Adipose tissue (tissue), 3 donors: ENCODE results near the gene VPS13C. TPM values are rescaled to one million over a fixed set of nuclear protein-coding genes. Genes with fewer than 3 reads are reported as not detected.

ENCODE experiments used
- H3K27ac ChIP-seq: one replicate; pipeline ENCODE4 v1.5.1; 2013; ENCODE audit warnings: low read depth, low read length
- WGBS, 3 donors: extraction: QIAGEN DNeasy Blood & Tissue Kit; methylation state at CpG; one replicate each; pipeline ENCODE4 v1.1.7; 2013; 5-methylcytosine and 5-hydroxymethylcytosine counted together
- polyA plus RNA-seq, 3 donors: library from polyadenylated mRNA; stranded (reverse); fragments of 200-250 nt; gene quantifications; one replicate each; pipeline ENCODE4 v1.2.3, GENCODE V29; 2013
- donor health status: healthy with polysubstance abuse.
- donor health status: Bipolar disorder and iron deficiency.
- donor health status: healthy.

VPS13C gene
- polyA plus RNA-seq, 3 donors = 8.1 to 11.0 (median 11.0) TPM

DNA sequence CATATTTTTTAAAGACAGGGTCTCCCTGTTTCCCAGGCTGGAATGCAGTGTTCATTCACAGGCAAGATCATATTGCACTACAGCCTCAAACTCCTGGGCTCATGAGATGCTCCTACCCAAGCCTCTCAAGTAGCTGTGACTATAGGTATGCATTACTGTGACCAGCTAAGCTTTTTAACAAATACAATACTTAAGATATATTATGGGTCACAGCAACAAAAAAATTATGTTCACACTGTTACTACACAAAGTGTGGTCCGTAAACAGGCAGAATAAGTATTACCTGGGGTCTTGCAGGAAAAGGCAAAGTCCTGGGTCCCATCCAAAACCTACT lies 152.5 kb downstream of the VPS13C start:
- H3K27ac ChIP-seq = no peak overlapping the region
- WGBS, 3 donors = 96 to 100% (median 98%) methylated on average over 1 of the region's 1 CpG

DNA sequence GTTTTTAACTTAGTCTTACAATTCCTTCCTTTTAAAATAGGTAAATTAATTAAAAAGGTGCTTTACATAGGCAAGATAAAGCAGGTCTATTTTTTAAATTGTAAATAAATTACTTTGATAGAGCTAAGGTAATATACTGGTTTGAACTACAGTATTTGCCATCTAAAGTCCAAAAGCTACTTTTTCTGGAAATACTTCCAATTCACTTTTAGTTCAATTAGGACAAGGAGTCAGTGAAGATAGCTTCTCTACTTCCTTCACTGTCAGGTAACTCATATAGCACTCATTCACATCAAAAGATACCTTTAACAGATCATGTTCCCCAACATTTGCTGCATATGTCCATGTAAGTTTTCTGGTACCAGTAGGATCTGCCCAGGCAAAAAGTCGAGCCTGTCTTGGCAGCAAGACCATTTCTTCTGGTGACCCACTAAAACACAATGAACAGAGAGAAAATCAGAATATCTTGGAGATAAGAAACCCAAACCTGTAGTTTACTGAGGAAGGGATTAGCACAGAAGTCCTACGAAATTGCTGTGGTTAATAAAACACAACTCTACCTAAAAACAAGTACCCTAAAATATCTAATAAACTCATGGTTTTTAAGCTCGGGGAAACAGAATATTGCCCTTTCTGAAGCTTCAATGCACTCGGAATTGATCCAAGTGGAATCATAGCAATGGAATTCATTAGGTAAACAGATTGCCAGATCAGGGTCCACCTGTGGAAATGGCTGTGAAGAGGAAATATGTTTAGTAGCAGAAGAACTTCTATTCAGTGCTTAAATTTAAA lies 153.1 kb downstream of the VPS13C start:
- 49 to 89% (median 83%) methylated on average over 4 of the region's 4 CpGs for whole genome bisulfite sequencing, 3 donors
- no peak overlapping the region for H3K27ac ChIP-seq

DNA sequence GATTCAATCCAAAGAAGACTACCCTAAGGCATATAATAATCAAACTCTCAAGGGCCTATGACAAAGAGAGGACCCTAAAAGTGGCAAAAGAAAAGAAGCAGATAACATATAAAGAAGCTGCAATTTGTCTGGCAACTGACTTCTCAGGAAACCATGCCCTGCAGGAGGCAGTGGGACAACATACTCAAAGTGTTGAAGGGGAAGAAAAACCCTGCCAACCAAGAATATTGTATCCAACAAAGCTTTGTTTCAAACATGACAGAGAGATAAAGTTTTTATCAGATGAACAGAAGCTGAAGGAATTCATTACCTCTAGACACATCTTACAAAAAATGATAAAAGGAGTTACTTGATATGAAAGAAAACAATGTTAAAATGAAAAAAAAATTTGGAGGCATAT lies 167.1 kb downstream of the VPS13C start:
- H3K27ac ChIP-seq = no peak overlapping the region

GRCh38 chr15:61892140-61892539 lies 168.1 kb downstream of the VPS13C start:
- WGBS, 3 donors = 81 to 85% (median 83%) methylated on average over 1 of the region's 1 CpG
- no peak overlapping the region for H3K27ac ChIP-seq

- H3K27ac ChIP-seq = no peak overlapping the region
- WGBS, 3 donors = 83 to 91% (median 89%) methylated on average over 2 of the region's 2 CpGs
These were observed 170.1 kb downstream of the VPS13C start for GRCh38 chr15:61890106-61890505.

- WGBS, 3 donors = 86 to 92% (median 91%) methylated on average over 3 of the region's 3 CpGs
- H3K27ac ChIP-seq = no peak overlapping the region
These were observed 170.5 kb downstream of the VPS13C start for GRCh38 chr15:61889706-61890105.

DNA sequence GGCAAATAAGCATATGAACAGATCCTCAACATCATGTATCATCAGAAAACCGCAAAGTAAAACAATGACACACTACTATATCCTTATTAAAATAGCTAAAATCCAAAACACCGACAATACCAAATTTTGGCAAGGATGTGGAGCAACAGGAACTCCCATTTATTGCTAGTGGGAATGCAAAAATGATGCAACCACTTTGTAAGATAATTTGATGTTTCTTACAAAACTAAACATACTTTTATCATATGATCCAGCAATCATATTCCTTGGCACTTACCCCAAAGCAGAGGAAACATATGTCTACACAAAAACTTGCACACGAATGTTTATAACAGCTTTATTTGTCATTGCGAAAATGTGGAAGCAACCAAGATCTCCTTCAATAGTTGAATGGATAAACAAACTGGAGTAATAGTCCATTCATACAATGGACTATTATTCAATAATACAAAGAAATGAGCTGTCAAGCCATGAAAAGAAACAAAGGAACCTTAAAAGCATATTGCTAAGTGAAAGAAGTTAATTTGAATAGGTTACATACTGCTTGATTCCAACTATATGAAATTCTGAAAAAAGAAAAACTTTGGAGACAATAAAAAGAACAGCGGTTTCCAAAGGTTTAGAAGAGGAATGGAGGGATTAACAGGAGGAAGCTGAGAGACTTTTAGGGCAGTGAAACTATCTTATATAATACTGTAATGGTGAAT lies 172.0 kb downstream of the VPS13C start:
- 77 to 84% (median 80%) methylated on average over 5 of the region's 5 CpGs for WGBS, 3 donors
- H3K27ac ChIP-seq = no peak overlapping the region

GRCh38 chr15:61880084-61880483 lies 180.2 kb downstream of the VPS13C start:
- H3K27ac ChIP-seq = no peak overlapping the region
- WGBS, 3 donors = 60 to 88% (median 86%) methylated on average over 5 of the region's 5 CpGs

- 63 to 85% (median 82%) methylated on average over 3 of the region's 3 CpGs for WGBS, 3 donors
- H3K27ac ChIP-seq = no peak overlapping the region
These were observed 181.0 kb downstream of the VPS13C start for GRCh38 chr15:61879219-61879618.

- WGBS, 3 donors = 98 to 100% (median 99%) methylated on average over 1 of the region's 1 CpG
- H3K27ac ChIP-seq = no peak overlapping the region
These were observed 188.2 kb downstream of the VPS13C start for GRCh38 chr15:61871926-61872522.

GRCh38 chr15:61869656-61870055 lies 190.6 kb downstream of the VPS13C start:
- 96 to 97% (median 96%) methylated on average over 3 of the region's 3 CpGs for WGBS, 3 donors
- no peak overlapping the region for H3K27ac ChIP-seq

GRCh38 chr15:61861962-61862361 lies 198.3 kb downstream of the VPS13C start:
- WGBS, 3 donors = 98 to 100% (median 98%) methylated on average over 3 of the region's 3 CpGs
- no peak overlapping the region for H3K27ac ChIP-seq

DNA sequence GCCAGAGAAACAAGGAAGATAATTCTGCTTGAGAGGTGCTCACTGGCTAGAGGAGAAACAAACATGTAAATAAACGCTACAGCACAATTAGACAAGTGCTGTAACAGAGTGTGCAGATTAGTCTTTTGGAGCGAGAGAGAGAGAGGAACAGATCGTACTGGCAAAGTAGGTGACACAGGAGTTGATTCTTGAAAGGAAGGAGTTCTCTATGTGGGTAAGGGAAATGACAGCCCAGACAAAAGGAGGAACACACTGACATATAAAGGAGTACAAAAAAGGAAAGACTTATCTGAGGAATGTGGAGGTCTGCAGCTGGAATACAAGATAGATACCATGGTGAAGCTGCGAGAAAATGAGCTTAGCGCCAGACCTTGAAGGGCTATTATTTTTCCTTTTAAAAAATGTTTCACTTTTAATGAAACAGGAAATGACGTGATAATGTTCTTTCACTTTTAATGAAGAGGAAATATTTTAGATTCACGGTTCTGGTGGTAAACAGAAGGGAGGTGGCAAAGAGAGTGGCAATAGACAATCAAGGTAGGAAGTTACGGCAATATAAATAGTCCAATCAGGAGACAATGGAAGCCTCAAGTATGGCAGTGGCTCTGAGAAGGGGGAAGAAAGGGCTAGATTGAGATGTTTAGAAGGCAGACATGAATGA lies 202.9 kb downstream of the VPS13C start:
- 65 to 86% (median 74%) methylated on average over 8 of the region's 8 CpGs for WGBS, 3 donors
- H3K27ac ChIP-seq = no peak overlapping the region

- H3K27ac ChIP-seq = no peak overlapping the region
- 50 to 82% (median 73%) methylated on average over 1 of the region's 1 CpG for WGBS, 3 donors
These were observed 204.0 kb downstream of the VPS13C start for GRCh38 chr15:61856295-61856694.

DNA sequence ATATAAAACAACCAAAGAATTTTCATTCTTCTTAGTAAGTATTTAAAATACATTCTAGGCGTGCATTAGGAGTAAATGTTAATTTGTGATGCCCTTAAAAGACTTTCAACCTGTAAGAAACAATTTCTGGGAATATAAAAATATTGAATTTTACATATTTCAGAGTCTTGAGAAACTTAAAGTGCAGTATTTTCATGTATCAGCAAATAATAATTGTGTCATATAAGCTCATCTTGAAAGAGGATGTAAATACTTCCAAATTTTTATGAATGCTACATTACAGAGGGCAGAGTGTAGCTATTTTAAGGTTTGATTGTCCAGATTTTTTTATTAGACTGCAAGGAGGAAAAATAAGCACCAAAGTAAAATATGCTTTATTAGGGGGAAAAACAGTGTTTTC lies 207.1 kb downstream of the VPS13C start:
- no peak overlapping the region for H3K27ac ChIP-seq
- 94 to 98% (median 95%) methylated on average over 1 of the region's 1 CpG for WGBS, 3 donors

- WGBS, 3 donors = 90 to 94% (median 93%) methylated on average over 4 of the region's 4 CpGs
- no peak overlapping the region for H3K27ac ChIP-seq
These were observed 208.3 kb downstream of the VPS13C start for GRCh38 chr15:61851955-61852354.

DNA sequence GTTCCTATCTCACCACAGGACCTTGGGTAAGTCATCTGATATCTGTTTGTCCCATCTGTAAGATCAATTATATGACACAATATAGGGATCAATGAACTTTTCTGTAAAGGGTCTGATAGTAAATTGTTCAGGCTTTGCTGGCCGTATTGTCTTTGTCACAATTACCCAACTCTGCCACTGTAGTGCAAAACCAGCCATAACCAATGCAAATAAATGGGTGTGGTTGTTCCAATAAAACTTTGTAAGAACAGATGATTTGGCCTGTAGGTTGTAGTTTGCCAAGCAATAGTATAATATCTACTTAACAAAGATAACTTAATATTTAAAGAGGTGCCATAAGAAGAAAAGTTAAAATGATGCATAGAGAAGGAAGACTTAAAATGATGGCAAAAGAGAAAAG lies 210.8 kb downstream of the VPS13C start:
- 86 to 98% (median 97%) methylated on average over 1 of the region's 1 CpG for WGBS, 3 donors
- no peak overlapping the region for H3K27ac ChIP-seq

GRCh38 chr15:61841466-61841865 lies 218.8 kb downstream of the VPS13C start:
- 68 to 88% (median 68%) methylated on average over 9 of the region's 9 CpGs for WGBS, 3 donors
- no peak overlapping the region for H3K27ac ChIP-seq

DNA sequence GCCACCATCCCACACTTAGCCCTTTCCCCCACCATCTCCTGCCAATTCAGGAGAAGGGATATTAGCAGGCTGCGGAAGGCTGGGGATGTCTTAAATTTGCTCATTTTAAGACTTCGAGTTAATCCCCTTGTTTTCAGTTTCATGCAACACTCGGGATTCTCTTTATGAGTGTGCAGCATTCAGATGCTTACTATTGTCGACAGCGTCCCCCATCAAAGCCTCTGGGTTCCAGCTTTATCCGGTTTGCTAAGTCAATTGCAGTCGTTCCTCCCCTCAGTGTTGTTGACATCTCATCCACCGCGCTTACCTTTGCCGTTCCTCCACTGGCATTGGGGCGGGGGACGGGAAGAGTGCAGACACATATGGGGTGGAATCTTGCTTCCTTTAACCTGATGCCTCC lies 220.2 kb downstream of the VPS13C start:
- 76 to 81% (median 78%) methylated on average over 12 of the region's 12 CpGs for WGBS, 3 donors

More for the DNA sequence above, 220.2 kb downstream of the VPS13C start:
- no peak overlapping the region for H3K27ac ChIP-seq
